Osteocyte (in vitro differentiated cells): Measurements from ENCODE around the gene LINC00305. TPM values are rescaled to one million over a fixed set of nuclear protein-coding genes. Genes with fewer than 3 reads are reported as not detected.
A peak's percentile ranks its signal among the peaks of the same experiment; 100 is the strongest.

Source experiments
- DNase-seq: peaks from one replicate; pipeline ENCODE4 v3.0.0; 2021; ENCODE audit warnings: mixed read lengths; ENCODE audit not compliant: unreplicated experiment; ENCODE audit errors: extremely low spot score
- H3K27ac Mint-ChIP-seq: one replicate; pipeline ENCODE4 v1.8.0; 2021; ENCODE audit warnings: mild to moderate bottlenecking, mixed read lengths; ENCODE audit not compliant: unreplicated experiment
- H3K27me3 Mint-ChIP-seq: one replicate; pipeline ENCODE4 v1.8.0; 2021; ENCODE audit warnings: mixed read lengths; ENCODE audit not compliant: unreplicated experiment
- H3K36me3 Mint-ChIP-seq: one replicate; pipeline ENCODE4 v1.8.0; 2021; ENCODE audit warnings: mixed read lengths; ENCODE audit not compliant: unreplicated experiment
- H3K4me1 Mint-ChIP-seq: one replicate; pipeline ENCODE4 v1.8.0; 2021; ENCODE audit warnings: mixed read lengths; ENCODE audit not compliant: unreplicated experiment
- H3K4me3 Mint-ChIP-seq: one replicate; pipeline ENCODE4 v1.8.0; 2021; ENCODE audit warnings: mild to moderate bottlenecking, moderate library complexity, mixed read lengths; ENCODE audit not compliant: unreplicated experiment
- H3K9me3 Mint-ChIP-seq: one replicate; pipeline ENCODE4 v1.8.0; 2021; ENCODE audit warnings: mixed read lengths; ENCODE audit not compliant: unreplicated experiment
- CTCF ChIP-seq: fragments of 200-600 bp; sonication (generic); IDR thresholded peaks from 2 replicates; pipeline ENCODE4 v1.5.0; 2021; ENCODE audit warnings: antibody characterized with exemption, mild to moderate bottlenecking, moderate library complexity
- total RNA-seq: library from RNA; stranded (reverse); gene quantifications from 2 replicates; pipeline ENCODE4 v1.2.1, GENCODE V29; 2021

LINC00305 gene
- total RNA-seq, 1 donor from 2014 or later, result not detected

GRCh38 chr18:64110692-64111480, 38.0 kb downstream of the LINC00305 start:
- Mint-ChIP-seq H3K9me3 (no peaks in the 10 kb centered on the region), H3K27me3 (no peaks in the 10 kb centered on the region), H3K27ac (no peak overlapping the region), H3K4me1 (no peaks in the 10 kb centered on the region), H3K36me3 (no peaks in the 10 kb centered on the region), H3K4me3 (no peak overlapping the region)
- DNase-seq, result no peak
- TF ChIP-seq CTCF, result no peak

- peaks cover 20% of the 10 kb centered on the region for H3K27me3 Mint-ChIP-seq
- no peak overlapping the region for H3K4me3 Mint-ChIP-seq
Measured at GRCh38 chr18:64103986-64104385, 44.9 kb downstream of the LINC00305 start.

GRCh38 chr18:64100116-64100922, 48.6 kb downstream of the LINC00305 start:
- Mint-ChIP-seq H3K9me3 (no peaks in the 10 kb centered on the region), H3K27me3 (peaks cover 32% of the 10 kb centered on the region), H3K4me1 (no peaks in the 10 kb centered on the region), H3K36me3 (no peaks in the 10 kb centered on the region), H3K4me3 (no peak overlapping the region), H3K27ac (no peak overlapping the region)
- TF ChIP-seq CTCF, result no peak
- no peak for DNase-seq

More at GRCh38 chr18:64103986-64104385, 44.9 kb downstream of the LINC00305 start:
- no peak for TF ChIP-seq CTCF
- no peaks in the 10 kb centered on the region for H3K36me3 Mint-ChIP-seq
- DNase-seq, result no peak
- H3K9me3 Mint-ChIP-seq, result no peaks in the 10 kb centered on the region
- H3K27ac Mint-ChIP-seq, result no peak overlapping the region
- no peaks in the 10 kb centered on the region for H3K4me1 Mint-ChIP-seq

- TF ChIP-seq CTCF, result no peak
- Mint-ChIP-seq H3K27ac (no peak overlapping the region), H3K27me3 (peaks cover 38% of the 10 kb centered on the region), H3K36me3 (no peaks in the 10 kb centered on the region), H3K4me3 (no peak overlapping the region), H3K9me3 (no peaks in the 10 kb centered on the region), H3K4me1 (no peaks in the 10 kb centered on the region)
- DNase-seq, result no peak
Measured at GRCh38 chr18:64099244-64099643, 49.6 kb downstream of the LINC00305 start.

GRCh38 chr18:64097497-64097896, 51.4 kb downstream of the LINC00305 start:
- Mint-ChIP-seq H3K9me3 (no peaks in the 10 kb centered on the region), H3K4me1 (no peaks in the 10 kb centered on the region), H3K27ac (no peak overlapping the region), H3K27me3 (peaks cover 40% of the 10 kb centered on the region), H3K36me3 (no peaks in the 10 kb centered on the region), H3K4me3 (no peak overlapping the region)
- TF ChIP-seq CTCF, result peak; percentile 59
- no peak for DNase-seq
